Measurements from ENCODE around the gene TEX47. TPM values are rescaled to one million over a fixed set of nuclear protein-coding genes. Genes with fewer than 3 reads are reported as not detected.

TEX47 gene
- total RNA-seq (2021) = not detected in 2 replicates
- not detected for Bru-seq, nascent RNA
- not detected for BruChase-seq, experiment 1, labeled RNA remaining after a 2-hour chase
- BruChase-seq, experiment 2, labeled RNA remaining after a 6-hour chase = not detected
- long read RNA-seq = 0 reads

- ChIA-PET CTCF (no interaction called here), POLR2A (ENCODE audit: low non-redundant PET) (no interaction called here)
- intact Hi-C loops (cut with micrococcal nuclease; ENCODE audit: unreplicated experiment) = loop anchor here (10.0 kb wide), 1 partner anchor 1319 kb away; no protein-coding TSS in a partner anchor
Observed at GRCh38 chr7:88795553-88795952, at the start of gene TEX47. Gene TEX47, minus strand, starts transcription at chr7:88795737. Its CDS starts 795 bp downstream, at chr7:88794942.

GRCh38 chr7:88845091-88845490 is 49.6 kb upstream of the TEX47 start:
- no peaks in the 10 kb centered on the region for H3K4me1 ChIP-seq (ENCODE audit: insufficient read depth, low read length, poor library complexity, severe bottlenecking)
- ChIA-PET CTCF (no interaction called here), POLR2A (ENCODE audit: low non-redundant PET) (no interaction called here)
- DNase-seq (ENCODE audit: low spot score) = no peak
- no peaks in the 10 kb centered on the region for H3K9me3 ChIP-seq (ENCODE audit: low read depth, low read length, poor library complexity, severe bottlenecking)
- H3K27ac ChIP-seq (ENCODE audit: low read depth, low read length, poor library complexity, severe bottlenecking) = no peak overlapping the region
- intact Hi-C loops (cut with micrococcal nuclease; ENCODE audit: unreplicated experiment) = no loop called here
- TF ChIP-seq CTCF (conservative IDR thresholded peaks at IDR 0.05; ENCODE audit: low read depth, low read length) (no peak), EZH2 (IDR thresholded peaks at IDR 0.05; ENCODE audit: borderline replicate concordance, low read depth, low read length, poor library complexity, severe bottlenecking) (no peak)
- H3K4me3 ChIP-seq (ENCODE audit: low read depth, low read length, poor library complexity, severe bottlenecking) = no peak overlapping the region
- H3K27me3 ChIP-seq (replicated peaks; ENCODE audit: insufficient read depth, low read depth, low read length, poor library complexity) = no peaks in the 10 kb centered on the region
- no peaks in the 10 kb centered on the region for H3K36me3 ChIP-seq (ENCODE audit: insufficient read depth, low read length, poor library complexity, severe bottlenecking)
- no TSS peak for BruUV-seq (replicated peaks)

More at GRCh38 chr7:88795553-88795952, at the start of gene TEX47:
- BruUV-seq (replicated peaks) = no TSS peak
- Histone ChIP-seq H3K27me3 (replicated peaks; ENCODE audit: insufficient read depth, low read depth, low read length, poor library complexity) (no peaks in the 10 kb centered on the region), H3K36me3 (ENCODE audit: insufficient read depth, low read length, poor library complexity, severe bottlenecking) (no peaks in the 10 kb centered on the region), H3K4me3 (ENCODE audit: low read depth, low read length, poor library complexity, severe bottlenecking) (no peak within 1 kb of the TSS), H3K4me1 (ENCODE audit: insufficient read depth, low read length, poor library complexity, severe bottlenecking) (no peaks in the 10 kb centered on the region), H3K9me3 (ENCODE audit: low read depth, low read length, poor library complexity, severe bottlenecking) (no peaks in the 10 kb centered on the region), H3K27ac (ENCODE audit: low read depth, low read length, poor library complexity, severe bottlenecking) (no peak within 1 kb of the TSS)
- no peak for DNase-seq (ENCODE audit: low spot score)
- TF ChIP-seq EZH2 (IDR thresholded peaks at IDR 0.05; ENCODE audit: borderline replicate concordance, low read depth, low read length, poor library complexity, severe bottlenecking) (no peak), CTCF (conservative IDR thresholded peaks at IDR 0.05; ENCODE audit: low read depth, low read length) (no peak)

GRCh38 chr7:88842201-88842600 is 46.7 kb upstream of the TEX47 start:
- Histone ChIP-seq H3K9me3 (ENCODE audit: low read depth, low read length, poor library complexity, severe bottlenecking) (no peaks in the 10 kb centered on the region), H3K4me3 (ENCODE audit: low read depth, low read length, poor library complexity, severe bottlenecking) (no peak overlapping the region), H3K4me1 (ENCODE audit: insufficient read depth, low read length, poor library complexity, severe bottlenecking) (no peaks in the 10 kb centered on the region), H3K27ac (ENCODE audit: low read depth, low read length, poor library complexity, severe bottlenecking) (no peak overlapping the region), H3K36me3 (ENCODE audit: insufficient read depth, low read length, poor library complexity, severe bottlenecking) (no peaks in the 10 kb centered on the region), H3K27me3 (replicated peaks; ENCODE audit: insufficient read depth, low read depth, low read length, poor library complexity) (no peaks in the 10 kb centered on the region)
- CTCF ChIA-PET = no interaction called here
- no peak for DNase-seq (ENCODE audit: low spot score)
- intact Hi-C loops (cut with micrococcal nuclease; ENCODE audit: unreplicated experiment) = no loop called here
- POLR2A ChIA-PET (ENCODE audit: low non-redundant PET) = no interaction called here
- no TSS peak for BruUV-seq (replicated peaks)
- TF ChIP-seq CTCF (conservative IDR thresholded peaks at IDR 0.05; ENCODE audit: low read depth, low read length) = no peak
